ENCODE measurements around the gene ACTRT2.

The ACTRT2 gene

DNA sequence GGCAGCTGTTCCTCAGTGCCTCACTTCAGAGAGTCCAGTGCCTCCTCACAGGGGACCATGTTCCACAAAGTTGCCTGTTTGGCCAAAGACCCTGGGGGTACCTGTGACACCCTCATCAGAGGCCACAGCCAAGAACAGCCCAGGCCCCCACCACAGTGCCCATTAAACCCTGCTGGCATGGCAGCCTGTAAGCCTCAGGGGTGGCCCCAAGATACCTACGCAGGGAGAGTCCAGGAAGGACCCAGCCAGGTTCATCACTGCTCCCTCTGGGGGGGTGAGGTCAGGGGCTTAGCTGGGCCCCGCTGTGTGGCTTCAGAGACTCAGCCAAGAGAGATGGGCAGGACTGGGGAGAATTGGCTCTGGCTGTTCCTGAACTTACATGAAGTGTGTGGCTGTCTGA lies 28.6 kb downstream of the ACTRT2 start:
- FAIRE-seq (no peak), DNase-seq (ENCODE audit: insufficient read length, low spot score) (no peak)

DNA sequence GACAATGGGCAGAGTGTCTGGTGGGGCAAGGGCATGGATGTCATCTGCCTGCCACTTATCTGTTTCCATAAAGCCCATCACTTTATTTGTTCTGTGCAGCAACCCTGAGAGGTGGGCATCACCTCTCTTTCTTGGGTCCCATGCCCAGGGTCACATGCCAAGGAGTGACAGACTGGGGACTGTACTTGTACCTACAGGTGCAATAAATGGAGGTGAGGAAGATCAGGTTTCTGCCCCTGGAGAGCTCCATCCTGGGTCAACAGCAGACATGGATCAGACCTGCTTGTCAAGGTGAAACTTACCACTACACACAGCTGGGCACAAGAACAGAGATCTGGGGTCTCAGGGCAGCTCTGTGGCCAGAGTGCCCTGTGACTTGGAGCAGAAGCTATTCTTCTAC lies 29.3 kb downstream of the ACTRT2 start:
- DNase-seq (ENCODE audit: insufficient read length, low spot score), result no peak
- no peak for FAIRE-seq

DNA sequence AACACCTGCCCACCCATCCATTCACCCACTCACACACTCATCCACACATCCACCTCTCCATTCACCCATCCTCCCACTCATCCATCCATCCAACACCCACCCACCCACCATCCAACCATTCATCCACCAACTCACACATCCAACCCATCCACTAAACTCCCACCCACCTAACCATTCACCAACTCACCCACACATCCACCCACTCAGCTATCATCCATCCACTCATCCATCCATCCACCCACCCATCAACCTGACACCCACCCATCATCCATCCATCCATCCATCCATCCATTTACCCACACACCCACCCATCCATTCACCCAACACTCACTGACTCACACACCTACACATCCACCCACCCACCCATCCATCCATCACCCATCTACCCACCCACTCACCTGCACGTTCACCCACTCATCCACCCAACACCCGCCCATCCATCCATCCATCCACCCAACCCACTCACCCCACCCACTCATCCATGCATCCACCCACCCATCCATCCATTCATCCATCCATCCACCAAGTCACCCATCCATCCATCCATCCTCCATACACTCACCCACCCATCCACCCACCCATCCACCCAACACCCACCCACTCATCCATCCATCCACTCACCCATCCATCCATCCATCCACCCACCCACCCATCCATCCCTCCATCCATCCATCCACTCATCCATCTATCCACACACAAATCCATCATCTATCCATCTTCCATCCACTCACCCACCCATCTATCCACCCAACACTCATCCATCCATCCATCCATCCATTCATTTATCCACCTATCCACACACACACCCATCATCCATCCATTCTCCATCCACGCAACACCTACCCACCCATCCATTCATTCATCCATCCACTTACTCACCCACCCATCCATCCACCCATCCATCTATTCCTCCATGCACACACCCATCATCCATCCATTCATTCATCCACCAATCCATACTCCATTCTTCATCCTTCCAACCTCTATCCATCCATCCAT lies 30.3 kb downstream of the ACTRT2 start:
- DNase-seq (ENCODE audit: insufficient read length, low spot score) (no peak), FAIRE-seq (no peak)

DNA sequence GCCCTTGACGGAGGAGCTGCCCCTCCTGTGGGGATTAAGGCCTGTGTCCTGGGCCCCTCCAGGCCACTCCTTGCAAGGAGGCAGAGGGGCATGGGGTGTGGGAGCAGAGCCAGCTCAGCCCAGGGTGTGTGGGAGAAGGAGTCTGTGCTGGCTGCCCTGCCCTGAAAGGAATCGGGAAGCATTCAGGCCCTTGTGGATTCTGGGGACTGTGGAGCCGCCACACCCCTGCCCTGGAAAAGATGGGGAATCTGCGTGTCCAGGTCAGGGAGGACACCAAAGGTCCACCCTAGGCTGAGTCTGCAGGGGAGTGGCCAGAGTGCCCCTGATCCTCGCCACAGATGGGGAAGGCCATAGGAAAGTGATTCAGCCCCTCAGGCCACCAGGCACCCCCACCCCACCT lies 31.2 kb downstream of the ACTRT2 start:
- DNase-seq (ENCODE audit: insufficient read length, low spot score) (no peak), FAIRE-seq (no peak)

DNA sequence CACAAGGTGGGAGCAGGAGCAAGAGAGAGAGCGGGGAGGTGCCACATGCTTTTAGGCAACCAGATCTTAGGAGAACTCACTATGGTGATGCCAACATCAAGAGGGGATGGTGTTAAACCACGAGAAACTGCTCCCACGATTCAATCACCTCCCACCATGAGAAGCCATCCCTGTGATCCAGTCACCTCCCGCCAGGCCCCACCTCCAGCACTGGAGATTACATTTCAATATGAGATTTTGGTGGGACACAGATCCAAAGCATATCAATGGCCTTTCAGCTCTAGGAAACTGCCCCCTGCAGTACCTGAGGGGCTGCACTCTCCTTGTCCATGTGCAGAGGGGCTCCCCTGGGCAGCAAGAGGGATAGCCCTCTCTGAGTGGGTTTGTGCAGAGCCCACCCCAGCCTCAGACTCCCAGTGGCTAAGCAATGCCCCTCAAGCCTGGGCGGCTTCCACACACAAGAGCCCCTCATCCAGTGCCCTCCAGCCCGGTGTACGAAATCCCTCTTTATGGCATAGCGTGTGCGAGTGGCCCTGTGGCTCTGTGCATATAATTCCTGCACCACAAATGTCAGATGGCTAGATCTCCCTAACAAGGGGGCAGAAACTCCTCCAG lies 32.2 kb downstream of the ACTRT2 start:
- DNase-seq (ENCODE audit: insufficient read length, low spot score) (no peak), FAIRE-seq (no peak)

DNA sequence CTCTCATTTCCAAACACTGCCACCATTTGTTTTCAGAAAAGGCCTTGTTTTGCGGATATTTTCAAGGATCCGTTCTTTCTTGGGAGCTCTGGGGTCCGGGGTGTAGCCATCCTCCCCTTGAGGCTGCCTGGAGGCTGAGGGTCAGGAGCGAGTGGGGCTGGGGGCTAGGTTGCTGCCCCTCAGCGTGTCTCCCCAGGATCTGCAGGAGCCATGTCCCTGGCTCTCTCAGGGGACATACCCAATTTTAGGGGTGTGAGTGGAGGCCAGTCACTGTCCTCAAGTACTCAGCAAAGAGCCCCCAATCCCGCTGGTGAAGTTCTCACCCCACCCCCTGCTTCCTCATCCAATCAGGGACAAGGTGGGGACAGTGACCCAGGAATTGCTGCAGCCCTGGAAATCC lies 32.7 kb downstream of the ACTRT2 start:
- DNase-seq (ENCODE audit: insufficient read length, low spot score) (no peak), FAIRE-seq (no peak)

DNA sequence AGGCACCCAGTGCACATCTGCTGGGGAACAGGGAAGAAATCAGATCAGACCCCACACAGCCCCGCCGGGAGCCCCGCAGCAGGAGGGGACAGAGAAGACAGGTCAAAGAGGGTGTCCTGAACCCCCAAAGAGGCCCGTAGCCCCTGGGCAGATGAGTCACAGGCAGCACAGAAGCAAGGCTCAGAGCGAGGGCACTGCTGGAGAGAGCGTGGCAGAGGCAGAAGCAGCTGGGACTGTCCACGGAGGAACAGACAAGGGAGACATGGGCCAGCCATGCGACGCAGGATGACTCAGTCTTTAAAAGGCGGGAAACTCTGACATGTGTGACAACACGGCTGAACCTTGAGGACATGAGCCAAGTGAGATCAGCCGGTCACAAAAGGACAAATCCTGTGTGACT lies 33.2 kb downstream of the ACTRT2 start:
- DNase-seq (ENCODE audit: insufficient read length, low spot score) (no peak), FAIRE-seq (no peak)

DNA sequence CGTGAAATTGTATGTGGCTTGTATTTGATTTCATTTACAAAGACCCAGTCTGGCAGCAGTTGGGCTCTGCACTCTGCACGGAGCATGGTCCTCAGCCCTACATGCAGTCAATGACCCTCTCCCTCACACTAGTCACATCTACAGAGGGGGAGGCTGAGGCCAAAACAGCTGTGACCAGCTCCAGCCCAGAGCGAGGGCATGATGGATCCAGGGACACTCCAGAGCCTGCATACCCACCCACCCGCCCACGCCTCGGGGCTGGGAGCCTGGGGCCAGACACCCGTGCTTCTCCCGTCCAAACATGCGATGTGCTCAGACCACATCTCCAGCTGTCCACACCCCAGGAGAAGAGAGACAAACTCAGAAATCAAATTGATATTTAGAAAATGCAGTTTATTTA lies 33.8 kb downstream of the ACTRT2 start:
- FAIRE-seq (no peak), DNase-seq (ENCODE audit: insufficient read length, low spot score) (no peak)

DNA sequence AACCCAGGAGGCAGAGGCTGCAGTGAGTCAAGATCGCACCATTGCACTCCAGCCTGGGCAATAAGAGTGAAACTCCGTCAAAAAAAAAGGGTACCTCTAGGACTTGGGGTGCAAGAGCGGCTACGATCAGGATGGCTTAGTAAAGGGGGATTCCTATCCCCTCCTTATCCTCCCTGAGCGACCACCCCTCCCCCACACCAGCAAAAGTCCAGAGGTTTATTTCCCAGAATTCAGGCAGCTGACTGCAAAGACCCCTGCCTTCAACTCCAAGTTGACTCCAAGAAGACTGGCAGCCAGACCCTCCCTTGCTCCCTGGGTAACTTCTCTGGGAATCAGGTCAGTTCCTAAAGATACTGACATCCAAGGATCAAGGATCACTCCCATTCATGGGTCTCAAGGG lies 35.4 kb downstream of the ACTRT2 start:
- DNase-seq (ENCODE audit: insufficient read length, low spot score), result no peak
- no peak for FAIRE-seq

DNA sequence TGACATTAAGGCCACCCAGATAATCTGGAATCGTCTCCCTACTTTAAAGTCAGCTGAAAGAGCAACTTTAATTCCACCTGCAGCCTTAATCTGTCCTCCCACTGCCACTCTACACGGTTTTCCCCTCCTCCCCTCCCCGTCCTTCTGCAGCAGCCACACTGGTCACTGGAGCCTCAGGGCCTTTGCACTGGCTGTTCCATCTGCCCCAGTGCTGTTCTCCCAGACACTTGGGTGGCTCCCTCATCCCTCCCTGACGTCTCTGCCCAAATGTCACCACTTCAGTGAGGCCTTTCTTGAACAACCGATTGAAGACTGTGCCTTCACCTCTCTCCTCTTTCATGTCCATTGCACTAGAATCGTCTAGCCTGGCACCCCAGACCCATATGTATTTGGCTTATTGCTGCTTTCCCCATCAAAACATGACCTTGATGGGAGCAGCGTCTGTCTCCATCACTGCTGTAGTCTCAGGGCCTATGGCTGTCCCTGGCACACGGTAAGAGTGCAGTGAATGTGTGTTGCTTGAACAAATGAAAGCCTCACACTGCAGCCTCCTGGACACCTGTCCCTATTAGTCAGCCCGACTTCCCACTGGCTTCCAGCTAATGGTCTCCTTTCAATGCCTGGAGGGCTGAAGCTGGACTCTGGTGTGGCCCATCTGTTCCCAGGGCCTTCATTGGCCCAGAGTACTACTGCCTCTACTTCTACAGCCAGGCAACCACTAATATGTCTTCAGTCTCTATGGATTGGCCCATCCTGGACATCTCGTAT lies 37.2 kb downstream of the ACTRT2 start:
- DNase-seq (ENCODE audit: insufficient read length, low spot score) (no peak), FAIRE-seq (no peak)

DNA sequence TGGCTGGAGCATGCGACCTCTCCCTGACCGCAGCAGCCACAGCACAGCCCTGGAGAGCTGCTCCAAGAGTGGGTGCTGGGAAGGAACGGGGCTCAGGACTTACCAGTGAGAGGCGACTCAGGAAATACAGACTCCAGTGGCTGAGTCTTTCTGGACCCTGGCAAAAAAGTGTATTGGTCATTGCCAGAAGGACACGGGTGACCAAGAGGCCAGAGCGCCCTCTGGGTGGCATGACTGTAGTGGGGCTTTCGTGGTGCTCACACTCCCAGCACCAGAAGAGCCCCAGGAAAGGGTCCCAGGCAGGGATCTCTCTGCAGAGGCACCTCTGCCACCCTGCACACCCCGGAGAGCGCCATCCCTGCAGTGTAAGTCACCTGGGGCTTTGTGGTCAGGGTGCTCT lies 38.9 kb downstream of the ACTRT2 start:
- DNase-seq (ENCODE audit: insufficient read length, low spot score) (no peak), FAIRE-seq (no peak)

DNA sequence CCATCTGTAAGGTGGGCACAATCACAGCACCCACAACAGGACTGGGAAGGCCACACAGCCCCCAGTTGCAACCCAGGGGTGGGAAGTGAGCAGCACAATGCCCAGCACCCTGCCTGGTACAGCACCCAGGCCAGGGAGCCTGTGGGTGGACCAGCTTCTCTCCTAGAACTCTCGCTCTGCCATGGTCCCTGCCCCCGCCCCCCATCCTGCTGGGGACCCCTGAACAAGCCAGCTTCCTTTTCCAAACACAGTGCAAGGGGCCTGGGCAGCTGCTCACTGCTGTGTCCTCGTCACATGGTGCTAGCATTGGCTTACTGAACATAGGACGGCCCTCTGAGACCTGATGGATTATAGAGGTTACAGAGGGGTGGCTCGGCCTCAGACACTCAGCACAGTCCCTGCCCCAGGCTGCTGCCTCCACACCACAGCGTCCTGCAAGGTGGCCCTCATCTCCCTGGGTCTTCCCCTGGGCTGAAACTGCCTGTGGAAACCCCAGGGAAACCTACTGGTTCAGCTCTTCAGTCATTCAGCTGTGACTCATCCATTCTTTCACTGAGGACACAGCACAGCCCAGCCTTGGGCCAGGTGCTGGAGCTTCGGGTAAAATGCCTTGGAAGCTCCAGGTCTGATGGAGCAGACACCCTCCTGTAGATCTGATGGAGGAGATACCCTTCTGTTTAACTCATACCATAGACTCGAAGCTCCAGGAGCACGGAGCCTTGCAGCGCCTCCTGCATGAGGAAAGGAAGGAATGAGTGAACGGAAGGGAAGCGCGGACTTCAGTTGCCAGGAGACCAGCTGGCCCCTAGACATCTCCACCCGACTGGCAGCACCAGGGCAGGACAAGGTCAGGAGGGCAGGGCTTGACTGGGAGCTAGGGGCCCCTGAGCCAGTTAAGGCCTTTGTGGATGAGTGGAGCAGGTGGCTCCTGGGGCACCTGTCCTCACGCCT lies 39.6 kb downstream of the ACTRT2 start:
- FAIRE-seq, result no peak
- DNase-seq (ENCODE audit: insufficient read length, low spot score), result no peak

DNA sequence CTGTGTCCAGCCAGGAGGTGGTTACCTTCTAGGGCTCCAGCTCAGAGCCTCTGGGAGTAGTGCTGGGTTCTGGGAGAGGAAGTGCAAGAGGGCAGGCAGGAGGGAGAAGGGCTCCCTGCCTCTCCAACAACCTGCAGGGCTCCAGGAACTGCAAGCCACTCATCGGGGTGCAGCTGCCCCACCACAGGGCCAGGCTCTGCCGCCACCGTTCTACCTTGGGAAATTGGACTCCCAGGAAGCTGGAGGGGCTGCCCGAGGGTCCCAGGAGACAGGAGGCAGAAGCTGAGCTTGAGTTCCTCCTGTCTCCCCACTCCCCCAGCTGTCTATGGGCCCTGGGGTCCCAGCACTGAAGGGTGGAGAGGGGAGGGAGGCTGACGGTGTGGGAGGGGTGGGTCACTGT lies 40.3 kb downstream of the ACTRT2 start:
- DNase-seq (ENCODE audit: insufficient read length, low spot score), result no peak
- FAIRE-seq, result no peak

DNA sequence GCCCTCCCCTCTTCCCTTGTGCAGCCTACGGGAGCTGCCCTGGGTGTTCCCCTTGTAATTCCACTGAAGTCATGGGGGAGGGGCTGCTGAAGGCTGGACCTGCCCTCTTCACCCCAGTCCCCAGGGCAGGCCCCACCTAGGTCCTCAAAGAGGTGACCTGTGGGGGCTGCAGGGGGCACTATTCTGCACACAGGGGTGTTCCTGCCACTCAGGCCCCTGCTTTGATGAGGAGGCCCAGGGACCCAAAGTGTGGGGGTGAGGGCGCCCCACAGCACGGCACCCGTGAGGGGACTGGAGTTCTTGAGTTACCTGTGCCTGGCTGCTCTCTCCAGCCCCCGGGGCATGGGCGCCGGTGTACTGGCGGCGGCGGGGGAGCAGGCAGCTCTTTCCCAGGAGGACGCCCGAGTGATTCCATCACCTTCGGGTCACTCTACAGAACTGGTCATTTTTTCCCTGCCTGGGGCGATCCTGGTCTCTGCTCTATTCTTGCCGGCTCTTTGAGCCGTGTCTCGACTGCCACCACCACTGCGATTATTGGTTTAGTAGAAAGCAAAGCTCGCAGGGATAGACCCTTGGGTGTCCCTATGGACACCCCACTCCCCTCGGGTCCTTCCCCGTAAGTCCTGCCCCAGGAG lies 40.8 kb downstream of the ACTRT2 start:
- DNase-seq (ENCODE audit: insufficient read length, low spot score) (no peak), FAIRE-seq (no peak)

DNA sequence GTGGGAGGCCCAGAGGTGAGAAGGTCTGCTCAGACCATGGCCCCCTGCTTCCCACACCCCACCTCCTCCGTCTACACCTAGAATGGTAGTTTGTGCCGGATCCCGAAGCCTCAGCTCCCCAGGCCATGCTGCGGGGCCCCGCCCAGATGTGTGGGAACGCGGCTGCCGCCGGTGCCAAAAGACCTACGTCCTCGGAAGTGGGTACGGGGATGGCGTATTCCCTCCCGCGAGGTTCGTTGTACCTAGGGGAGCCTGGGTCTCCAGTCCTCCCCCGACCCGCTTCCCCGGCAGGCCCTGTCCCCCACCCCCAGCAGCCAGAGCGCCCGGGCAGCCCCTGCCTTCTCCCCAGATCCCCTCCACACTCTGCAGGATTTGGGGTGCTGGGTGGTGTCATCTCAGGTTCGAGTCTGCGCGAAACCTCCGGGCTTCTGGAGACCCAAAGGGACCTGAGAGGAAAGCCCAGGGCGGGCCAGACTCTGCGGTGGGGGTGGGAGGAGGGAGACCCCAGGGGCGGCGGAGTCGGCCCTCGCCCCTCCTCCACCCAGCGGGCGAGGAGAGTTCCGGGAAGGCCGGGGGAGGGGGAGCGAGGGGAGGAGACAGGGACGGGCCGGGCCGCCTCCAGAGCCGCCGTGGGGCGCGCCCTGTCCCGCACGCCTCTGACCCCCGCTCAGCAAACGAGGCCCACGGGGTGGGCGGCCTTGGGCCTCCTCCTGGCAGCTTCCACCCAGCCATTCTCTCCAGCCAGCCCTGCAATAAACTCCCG lies 41.5 kb downstream of the ACTRT2 start:
- FAIRE-seq, result no peak

DNA sequence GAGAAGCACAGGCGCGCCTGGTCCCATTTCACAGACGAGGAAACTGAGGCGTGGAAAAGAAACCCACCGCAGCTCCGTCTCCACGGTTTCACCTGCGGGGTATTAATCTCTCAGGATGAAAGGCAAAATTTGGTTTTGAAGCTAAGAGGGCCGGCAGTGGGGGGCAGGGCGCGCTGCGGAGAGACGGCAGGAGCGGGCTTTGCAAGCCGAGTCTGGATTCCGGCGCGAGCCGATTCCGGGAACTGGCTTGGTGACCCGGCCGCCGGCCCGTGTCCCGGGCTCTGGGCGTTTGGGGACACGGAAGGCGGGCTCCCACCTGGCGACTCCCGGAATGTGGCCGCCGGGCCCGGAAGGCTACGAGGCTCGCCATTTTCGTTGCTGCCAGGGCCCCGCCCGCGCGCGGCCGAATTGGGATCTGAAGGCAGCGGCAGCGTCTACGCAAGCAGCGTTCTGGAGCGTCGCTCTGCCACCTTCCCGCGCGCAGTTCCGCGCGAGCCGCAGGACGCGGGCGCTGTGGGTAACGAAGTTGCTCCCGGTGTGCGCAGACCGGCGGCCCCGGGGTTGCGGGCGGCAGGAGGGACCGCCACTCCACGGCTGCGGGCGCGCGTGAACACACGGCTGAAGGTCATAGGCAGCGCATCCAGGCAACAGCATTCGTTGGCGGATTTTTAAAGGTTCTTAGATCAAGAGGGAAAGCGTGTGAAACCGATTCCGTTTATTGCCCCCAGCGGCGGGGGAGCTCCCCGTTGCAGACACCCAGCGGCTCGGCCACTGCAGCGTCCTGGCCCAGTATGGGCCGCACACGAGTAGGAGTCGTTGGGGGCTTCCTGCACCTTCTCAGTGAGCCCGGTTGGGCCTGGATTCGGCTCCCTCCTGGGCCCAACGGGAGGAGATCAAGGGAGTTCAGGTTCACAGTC lies 42.4 kb downstream of the ACTRT2 start:
- no peak for FAIRE-seq
- no peak for DNase-seq (ENCODE audit: insufficient read length, low spot score)

More for the DNA sequence above, 41.5 kb downstream of the ACTRT2 start:
- DNase-seq (ENCODE audit: insufficient read length, low spot score), result no peak

DNA sequence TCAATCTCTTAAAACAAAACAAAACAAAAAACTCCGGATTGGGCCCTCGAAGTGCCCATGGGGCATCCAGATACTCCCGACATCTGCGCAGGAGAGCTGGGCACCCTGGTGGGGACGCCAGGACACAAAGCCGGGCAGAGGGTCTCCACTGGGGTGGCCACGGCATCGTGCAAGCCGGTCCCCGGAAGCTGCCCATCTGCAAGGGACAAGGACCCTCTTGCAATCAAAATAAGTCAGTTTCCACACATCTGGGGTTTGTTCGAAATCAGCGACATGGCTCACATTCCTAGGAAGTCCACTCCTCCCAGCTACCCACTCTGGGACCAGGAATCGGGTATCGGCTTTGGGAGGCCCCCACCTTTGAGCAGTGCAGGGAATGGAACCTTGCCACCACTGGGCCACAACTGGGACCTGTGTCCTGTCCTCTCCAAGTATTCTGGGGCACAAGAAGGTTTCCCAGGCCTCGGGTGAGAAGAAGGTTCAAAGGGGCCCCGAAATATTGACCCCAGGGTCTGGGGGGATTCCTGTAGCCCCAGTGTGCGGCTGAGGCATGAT lies 43.1 kb downstream of the ACTRT2 start:
- FAIRE-seq, result no peak

DNA sequence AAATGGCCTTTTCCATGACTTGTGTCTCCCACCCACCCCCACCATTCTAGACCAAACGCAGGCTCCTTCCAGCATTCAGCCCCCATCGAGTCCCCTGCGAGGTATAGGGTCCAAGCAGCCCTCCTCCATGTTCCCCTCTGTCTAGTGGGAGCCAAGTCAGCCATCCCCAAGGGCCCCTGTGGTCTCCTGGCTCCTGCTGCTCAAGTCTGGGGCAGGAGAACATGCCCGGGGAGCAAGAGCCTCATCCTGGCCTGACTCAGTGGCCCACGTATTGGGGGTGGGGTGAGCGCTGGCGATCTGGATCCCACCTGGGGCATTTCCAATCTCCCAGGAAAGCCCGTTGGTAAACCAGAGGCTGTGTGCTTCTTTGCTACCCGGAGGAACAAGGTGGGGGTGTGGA lies 43.6 kb downstream of the ACTRT2 start:
- no peak for DNase-seq (ENCODE audit: insufficient read length, low spot score)
- no peak for FAIRE-seq

More for the DNA sequence above, 43.1 kb downstream of the ACTRT2 start:
- no peak for DNase-seq (ENCODE audit: insufficient read length, low spot score)
